GM18951 (cell line): ENCODE results near the gene ATG9A.
"Not testable (repeated sequence)": the region's sequence is repeated elsewhere in the genome, so short reads cannot be mapped to it uniquely, and the experiment has no call there.

Source experiments
- POLR2A ChIP-seq: IDR thresholded peaks from 4 replicates; pipeline ENCODE4 v1.6.1; 2011; ENCODE audit warnings: mild to moderate bottlenecking; ENCODE audit not compliant: insufficient read length, insufficient read depth; ENCODE audit errors: extremely low read depth
- in situ Hi-C: fragments of 300-500 bp; cut with MboI; formaldehyde crosslinking; loops from one replicate; pipeline ENCODE4 v1.12.0; 2022; ENCODE audit warnings: low sequenced_read_pairs, mixed read lengths, inconsistent platforms; ENCODE audit not compliant: unreplicated experiment

Gene ATG9A

DNA sequence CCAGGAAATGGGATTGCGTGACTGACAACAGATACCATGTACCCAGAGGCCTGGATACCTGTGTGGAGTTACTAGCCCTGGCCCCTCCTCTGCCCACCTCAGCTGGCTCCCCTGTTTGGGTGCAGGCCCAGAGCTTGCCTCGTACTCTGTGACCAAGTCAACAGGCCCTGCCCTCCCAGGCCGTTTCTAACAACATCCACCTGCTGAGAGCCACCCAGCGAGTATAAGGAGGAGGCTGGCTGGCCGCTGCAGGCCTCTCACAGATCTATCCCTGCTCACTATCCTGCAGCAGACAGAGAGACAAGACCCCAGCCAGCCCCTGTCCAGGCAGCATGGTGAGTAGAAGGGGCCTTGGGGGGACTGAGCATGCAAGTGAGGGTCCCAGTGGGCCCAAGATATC is 36.8 kb upstream of the ATG9A start:
- in situ Hi-C loops: no loop called here
- TF ChIP-seq POLR2A: no peak

DNA sequence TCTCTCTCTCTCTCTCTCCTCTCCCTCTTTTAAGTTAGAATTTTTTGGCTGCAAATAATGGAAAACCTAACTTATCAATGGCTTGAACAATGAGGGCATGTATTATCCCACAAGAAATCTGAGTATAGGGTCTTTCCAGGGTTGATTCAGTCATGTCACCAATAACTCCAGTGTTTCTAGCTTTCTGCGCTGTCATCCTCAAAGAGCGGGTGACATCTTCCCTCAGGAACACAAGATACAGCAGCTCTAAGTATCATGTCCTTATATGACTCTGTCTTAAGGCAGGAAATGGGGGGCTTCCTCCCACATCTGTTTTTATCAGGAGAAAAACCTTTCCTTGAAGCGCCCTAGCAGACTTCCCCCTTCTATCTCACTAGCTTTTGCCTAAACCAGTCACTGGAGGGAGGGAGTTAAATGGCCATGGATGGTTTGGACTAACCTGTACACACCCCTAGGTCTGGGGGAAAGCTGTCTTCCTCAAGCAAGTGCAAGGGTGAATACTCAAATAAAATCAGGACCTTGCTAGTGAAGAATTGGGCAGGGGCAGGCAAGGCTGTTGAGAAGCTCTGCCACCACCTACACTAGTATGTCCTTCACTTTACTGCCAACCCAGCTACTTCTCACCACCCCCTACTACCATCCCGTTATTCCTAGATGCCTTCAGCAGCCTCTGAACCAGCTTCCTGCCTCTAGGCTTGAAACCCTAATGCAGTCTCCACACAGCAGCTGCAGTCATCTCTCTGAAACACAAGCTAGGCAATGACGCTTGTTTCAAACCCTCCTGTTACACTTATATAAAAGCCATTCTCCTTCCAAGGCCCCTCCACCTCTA is 31.8 kb upstream of the ATG9A start:
- TF ChIP-seq POLR2A: no peak
- in situ Hi-C loops: no loop called here

DNA sequence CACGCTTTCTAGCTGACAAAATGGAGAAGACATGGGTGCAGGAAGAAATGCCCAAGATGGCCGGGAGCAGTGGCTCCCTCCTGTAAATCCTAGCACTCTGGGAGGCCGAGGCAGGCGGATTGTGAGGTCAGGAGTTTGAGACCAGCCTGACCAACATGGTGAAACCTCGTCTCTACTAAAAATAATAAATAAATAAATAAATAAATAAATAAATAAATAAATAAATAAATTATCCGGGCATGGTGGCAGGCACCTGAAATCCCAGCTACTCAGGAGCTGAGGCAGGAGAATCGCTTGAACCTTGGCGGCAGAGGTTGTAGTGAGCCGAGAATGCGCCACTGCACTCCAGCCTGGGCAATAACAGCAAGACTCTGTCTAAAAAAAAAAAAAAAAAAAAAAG is 29.5 kb upstream of the ATG9A start:
- in situ Hi-C loops: not testable (repeated sequence)

DNA sequence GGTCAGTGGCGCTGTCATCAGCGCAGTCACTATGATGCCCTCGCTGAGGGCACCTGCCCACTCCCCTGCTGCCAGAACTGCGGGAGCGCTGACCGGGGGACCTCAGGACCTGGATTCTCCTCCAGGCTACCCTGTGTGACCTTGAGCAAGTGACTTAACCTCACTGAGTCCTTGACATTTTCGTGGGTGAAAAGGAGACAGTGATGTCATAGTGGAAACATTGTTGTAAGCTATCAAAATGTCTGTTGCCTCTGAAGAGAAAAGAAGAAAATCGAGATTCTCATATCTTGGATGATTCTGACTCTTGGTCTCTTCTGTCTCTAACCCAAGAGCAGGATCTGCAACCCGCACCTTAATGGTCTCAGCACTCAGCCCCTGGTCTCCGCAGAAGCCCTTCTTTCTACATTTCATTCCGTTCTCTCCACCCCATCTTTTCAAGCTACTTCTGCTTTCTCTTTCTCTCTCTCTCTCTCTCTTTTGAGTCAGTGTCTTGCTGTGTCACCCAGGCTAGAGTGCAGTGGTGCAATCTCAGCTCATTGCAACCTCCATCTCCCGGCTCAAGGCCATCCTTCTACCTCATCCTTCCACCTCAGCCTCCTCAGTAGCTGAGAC is 25.3 kb upstream of the ATG9A start:
- in situ Hi-C loops: no loop called here
- no peak for TF ChIP-seq POLR2A

DNA sequence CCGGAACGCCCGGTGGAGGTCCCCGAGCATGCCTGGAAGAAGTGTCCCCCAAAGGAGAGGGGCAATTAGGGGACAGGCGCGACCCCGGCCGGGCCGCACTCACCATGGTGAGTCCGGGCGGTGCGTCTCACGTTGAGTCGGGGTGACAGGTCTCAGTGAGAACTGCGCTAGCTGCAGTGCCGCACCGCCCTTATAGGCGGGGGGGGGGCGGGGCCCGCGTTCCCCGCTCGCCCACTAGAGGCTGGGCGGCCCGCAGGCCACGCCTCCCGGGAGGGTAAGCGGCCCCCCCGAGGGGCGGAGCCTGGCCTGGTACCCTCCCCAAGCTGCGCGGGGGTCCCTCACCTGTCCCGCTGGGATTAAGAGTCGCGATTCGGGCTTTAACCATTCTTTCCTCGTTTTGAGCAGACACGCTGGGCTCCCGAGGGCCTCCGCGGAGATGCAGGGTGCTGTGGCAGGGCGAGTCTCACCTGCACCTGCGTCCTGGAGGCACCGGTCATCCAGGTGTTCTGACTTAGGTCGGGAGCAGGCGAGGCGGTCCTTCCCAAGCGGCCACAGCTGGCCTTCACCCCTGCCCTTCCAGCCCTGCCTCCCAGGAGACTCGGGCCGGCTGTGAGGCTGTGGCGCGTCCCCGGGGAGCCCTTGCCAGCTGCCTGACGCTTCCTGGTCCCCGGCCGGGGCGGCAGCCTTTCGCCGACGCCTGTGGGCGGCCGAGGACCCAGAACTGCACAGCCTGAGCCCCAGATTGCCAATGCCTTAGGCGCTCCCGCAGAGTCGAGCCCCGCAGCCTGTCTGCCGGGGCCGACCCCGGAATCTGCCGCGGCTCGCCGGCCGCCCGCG is 24.5 kb upstream of the ATG9A start, which contains the start of gene TUBA4A:
TSS of gene TUBA4A (minus strand) at position 166 of the 837 bp plus-strand sequence. CDS start at position 106, 60 bp downstream.
- TF ChIP-seq POLR2A: peak; percentile 100
- in situ Hi-C loops: no loop called here

DNA sequence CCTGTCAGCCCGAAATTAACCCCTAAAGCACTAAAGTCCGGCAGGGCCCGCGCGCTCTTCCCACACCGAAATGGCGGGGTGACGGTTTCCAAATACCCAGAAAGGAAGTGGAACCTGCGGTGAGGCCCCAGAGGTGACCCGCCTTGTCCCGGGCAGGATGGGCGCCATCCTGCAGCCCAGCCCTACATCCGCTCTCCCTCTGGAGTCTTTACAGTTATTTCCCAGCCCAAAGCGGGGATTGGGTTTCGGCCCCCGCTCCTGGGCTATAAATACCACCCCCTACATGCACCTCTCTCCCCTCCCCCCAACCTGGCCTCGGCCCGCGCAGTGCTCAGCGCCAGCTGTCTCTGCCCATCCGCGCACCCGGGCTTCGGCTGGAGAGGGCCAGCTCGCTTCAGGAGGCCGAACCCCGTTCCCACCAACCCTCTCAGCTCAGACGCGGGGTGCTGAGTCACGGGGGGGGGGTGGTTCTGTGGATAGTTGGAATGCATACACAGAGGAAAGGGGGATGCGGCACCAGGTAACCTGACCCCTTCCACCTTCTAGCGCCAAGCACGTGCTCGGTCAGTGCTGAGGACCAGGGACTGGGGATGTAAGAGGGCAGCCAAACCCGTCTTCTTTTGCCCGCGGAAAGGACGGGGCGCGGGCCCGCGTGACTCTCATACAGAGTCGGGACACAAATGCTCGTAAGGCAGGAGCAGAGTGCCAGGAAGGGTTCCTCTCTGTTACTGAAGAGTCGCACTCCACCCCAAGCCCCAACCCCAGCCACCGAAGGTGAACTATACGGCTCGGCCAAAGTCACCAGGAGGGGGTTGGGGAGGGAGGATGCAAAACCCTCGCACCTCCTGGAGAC is 23.7 kb upstream of the ATG9A start, which contains the start of gene TUBA4B:
TSS of gene TUBA4B (plus strand) at position 344 of the 853 bp plus-strand sequence. CDS start at position 509, 165 bp downstream.
- in situ Hi-C loops: no loop called here
- TF ChIP-seq POLR2A: peak; percentile 50

DNA sequence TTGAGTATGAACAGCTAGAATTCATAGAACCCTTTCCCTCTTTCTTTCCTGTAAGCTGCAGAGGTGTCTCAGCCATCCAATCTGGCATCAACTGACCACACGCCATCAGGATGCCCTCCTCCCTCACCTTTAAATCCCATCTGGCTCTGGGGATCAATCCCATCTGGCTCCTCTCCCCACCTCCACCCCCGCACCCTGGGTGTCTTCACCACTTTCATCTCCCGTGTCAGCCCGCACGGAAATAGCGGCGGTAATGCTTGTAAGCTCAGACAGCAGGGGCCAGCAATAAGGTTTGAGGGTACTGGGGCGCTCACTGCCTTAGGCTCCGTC is 23.1 kb upstream of the ATG9A start:
- in situ Hi-C loops: no loop called here

DNA sequence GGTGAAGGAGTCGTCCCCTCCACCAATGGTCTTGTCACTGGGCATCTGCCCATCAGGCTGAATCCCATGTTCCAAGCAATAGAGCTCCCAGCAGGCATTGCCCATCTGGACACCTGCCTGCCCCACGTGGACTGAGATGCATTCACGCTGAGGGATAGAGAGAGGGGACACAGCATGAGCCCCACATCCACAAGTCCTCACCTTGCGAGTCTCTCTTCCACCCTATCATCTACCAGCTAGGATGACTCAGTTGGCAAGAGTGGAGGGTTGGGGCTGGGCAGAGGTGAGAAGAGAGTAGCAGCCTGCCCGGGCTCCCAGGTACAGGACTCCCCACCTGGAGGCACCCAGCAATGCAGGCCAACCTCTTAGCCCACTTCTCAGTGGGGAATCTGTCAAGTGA is 22.6 kb upstream of the ATG9A start:
- TF ChIP-seq POLR2A: no peak
- in situ Hi-C loops: no loop called here

More for the DNA sequence above, 23.1 kb upstream of the ATG9A start:
- TF ChIP-seq POLR2A: no peak

DNA sequence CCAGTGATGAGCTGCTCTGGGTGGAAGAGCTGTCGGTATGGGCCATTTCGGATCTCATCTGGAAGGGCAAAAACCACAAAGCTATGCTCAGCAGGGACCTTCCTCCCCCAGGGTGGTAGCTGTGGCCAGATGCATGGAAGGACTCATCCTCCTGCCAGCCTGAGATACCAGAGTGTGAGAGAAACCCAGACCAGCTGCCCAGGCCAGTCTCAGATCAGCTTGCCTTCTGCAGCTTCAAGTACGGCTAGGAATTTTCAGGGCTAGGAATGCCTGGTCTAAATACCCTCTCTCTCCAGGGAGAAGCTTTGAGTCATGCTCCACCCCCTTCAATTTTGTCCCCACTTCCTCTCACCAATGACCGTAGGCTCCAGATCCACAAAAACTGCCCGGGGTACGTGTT is 22.2 kb upstream of the ATG9A start:
- in situ Hi-C loops: no loop called here
- TF ChIP-seq POLR2A: no peak

DNA sequence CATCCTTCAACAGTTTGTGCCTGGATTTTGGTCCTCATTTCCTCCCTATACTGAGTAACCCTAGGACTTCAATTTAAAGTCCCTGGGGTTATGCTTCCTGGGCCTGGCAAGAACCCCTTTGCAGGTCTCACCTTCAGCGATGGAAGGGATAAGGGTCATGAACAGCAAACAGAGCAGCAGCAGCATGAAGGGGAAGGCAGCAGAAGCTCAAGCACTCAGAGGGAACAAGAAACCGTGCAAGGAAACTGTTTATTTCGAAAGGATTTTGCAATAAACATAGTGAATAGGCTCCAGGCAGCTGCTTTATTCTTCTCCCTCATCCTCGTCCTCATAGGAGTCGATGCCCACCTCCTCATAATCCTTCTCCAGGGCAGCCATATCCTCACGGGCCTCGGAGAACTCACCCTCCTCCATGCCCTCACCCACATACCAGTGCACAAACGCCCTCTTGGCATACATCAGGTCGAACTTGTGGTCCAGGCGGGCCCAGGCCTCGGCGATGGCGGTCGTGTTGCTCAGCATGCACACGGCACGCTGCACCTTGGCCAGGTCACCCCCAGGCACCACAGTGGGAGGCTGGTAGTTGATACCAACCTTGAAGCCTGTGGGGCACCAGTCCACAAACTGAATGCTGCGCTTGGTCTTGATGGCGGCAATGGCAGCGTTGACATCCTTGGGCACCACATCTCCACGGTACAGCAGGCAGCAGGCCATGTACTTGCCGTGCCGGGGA is 20.8 kb upstream of the ATG9A start:
- TF ChIP-seq POLR2A: peak; percentile 30
- in situ Hi-C loops: no loop called here

DNA sequence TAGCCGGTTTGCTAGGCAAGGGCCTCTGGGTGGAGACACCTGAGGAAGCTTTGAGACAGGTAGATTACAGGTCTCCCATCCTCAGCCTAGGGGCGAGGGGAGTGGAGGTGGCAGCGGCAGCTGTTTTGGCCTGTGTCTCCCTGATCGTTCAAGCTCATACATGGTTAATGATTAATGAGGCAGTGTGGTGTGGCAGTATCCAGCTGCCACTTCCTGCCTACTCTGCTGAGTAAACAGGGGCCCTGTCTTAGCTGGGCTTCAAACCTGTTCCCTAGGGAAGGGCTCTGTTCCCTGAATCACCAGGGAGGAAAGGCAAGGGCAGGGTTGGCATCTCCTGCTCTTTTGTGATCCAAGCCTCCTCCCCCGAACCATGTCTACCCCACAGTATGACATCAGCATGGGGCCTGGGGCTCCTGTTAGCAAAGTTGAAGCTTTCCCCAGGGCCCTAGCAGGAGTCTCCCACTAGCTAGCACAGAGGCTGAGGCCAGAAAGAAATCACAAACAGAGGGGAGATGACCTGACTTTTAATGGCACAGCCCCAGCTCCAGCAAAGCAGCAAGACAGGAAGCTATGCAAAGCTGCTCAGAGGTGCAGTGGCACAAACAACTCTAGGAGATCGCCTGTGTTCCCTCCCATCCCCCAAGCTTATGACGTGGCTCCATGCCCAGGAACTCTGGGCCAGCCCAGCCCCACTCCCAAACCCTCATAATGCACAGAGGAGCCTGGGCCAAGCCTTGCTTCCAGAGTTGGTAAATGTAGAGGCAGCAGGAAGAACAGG is 20.0 kb upstream of the ATG9A start:
- in situ Hi-C loops: no loop called here
- TF ChIP-seq POLR2A: peak; percentile 45
